VCaP (cell line): ENCODE results near the gene GRIK4.

Experiments used
- H3K27ac ChIP-seq: fragments of 450-650 bp; 2 replicates; pipeline ENCODE4 v1.5.1; 2017
- CTCF ChIP-seq: fragments of 450-650 bp; conservative IDR thresholded peaks from 2 replicates; pipeline ENCODE4 v1.5.1; 2017; ENCODE audit warnings: mild to moderate bottlenecking, moderate library complexity

Gene GRIK4

DNA sequence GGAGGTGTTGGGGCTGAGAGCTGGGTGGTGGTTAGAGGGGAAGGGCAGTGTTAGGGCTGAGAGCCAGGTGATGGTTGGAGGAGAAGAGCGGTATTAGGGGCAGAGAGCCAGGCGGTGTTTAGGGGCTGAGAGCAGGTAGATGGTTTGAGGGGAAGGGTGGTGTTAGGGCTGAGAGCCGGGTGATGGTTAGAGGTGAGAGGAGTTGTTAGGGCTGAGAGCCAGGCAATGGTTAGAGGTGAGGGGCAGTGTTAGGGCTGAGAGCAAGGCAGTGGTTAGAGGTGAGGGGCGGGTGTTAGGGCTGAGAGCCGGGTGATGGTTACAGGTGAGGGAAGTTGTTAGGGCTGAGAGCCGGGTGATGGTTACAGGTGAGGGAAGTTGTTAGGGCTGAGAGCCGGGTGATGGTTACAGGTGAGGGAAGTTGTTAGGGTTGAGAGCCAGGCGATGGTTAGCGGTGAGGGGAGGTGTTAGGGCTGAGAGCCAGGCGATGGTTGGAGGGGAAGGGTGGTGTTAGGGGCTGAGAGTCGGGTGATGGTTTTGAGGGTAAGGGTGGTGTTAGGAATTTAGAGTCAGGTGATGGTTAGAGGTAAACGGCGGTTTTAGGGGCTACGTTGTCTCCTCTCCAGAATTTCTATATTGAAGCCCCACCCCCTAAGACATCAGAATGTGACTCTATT lies 282.4 kb downstream of the GRIK4 start:
- no peak for TF ChIP-seq CTCF

DNA sequence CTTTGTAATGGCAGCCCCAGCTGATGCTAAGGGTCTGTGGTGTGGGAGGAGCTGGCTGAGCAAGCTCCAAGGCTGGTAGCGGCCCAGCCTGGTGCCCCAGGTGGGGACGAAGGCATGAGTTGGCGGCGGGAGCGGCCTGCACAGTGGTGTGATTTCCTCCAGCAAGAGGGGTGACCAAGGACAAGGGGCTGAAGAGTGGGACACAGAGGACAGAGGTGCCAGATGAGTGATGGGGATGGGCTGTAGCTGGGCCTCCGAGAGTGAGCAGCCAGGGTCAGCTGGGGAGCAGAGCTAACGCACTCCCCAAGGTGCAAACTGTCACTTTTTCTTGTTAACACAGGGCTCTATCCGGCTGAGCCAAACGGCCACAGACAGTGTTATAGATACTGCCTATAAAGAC lies 283.2 kb downstream of the GRIK4 start:
- H3K27ac ChIP-seq, result no peak overlapping the region
- no peak for TF ChIP-seq CTCF

More for the DNA sequence above, 282.4 kb downstream of the GRIK4 start:
- no peak overlapping the region for H3K27ac ChIP-seq

GRCh38 chr11:120795185-120795584 lies 283.6 kb downstream of the GRIK4 start:
- no peak for TF ChIP-seq CTCF
- H3K27ac ChIP-seq, result no peak overlapping the region

DNA sequence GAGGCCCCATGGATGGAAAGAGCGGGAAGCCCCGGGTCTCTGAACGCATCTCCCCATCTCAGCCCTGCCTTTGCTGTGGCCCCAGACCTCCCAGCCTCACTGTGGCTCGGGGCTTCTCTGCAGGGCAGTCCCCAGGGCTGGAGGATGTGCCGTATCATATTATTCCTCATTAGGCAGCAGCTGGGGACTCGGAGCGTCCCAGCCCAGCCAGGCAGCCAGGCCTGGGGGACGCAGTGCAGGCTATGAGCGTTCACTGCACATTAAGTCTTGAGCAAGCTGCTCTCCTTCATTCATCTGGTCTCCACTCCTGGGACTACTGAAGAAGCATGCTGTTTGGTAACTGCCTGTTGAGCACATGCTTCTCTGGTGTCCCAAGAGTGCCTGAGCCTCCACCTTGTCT lies 285.6 kb downstream of the GRIK4 start:
- no peak overlapping the region for H3K27ac ChIP-seq
- no peak for TF ChIP-seq CTCF

- no peak for TF ChIP-seq CTCF
- H3K27ac ChIP-seq, result no peak overlapping the region
Observed at GRCh38 chr11:120798854-120799253, 287.3 kb downstream of the GRIK4 start.

GRCh38 chr11:120800206-120800605 lies 288.7 kb downstream of the GRIK4 start:
- no peak for TF ChIP-seq CTCF
- H3K27ac ChIP-seq, result no peak overlapping the region

DNA sequence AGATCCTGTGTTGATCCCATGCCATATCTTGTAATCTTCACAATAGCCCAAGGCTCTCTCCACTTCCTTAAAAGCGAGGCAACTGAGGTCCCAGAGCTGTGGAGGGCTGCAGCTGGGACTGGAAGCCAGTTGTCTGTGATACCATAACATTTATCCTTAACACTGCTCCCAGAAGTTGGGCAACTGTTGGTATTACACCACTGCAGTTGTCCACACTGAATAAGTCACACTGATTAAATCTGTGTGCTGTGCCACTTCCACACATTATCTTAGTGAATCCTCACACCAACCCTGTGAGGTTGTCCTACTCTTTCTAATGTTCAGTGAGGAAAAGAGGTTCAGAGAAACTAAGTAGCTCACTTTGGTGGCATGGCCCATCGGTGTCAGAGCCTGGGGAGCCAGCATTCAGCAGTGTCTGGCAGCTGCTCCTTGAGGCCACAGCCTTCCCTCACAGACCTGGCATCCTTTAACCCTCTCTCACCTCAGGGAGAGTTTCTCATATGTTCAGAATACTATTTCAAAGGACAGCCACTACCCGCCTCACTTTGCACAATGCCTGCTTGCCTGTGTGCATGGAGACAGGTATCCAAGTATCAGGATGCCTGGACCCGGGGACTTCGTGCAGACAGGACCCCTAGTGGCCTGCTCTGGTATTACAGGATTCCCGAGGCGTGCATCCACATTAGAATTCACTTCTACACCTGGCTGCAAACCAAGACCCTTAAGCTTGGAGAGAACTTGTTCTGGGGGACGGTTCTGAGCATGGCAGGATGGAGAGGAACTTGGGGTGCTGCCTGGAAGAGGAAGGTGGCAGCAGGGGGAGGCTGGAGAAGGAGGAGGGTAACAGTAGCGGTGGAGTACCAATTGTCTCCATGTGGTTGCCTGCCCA lies 290.5 kb downstream of the GRIK4 start:
- no peak overlapping the region for H3K27ac ChIP-seq
- peak; percentile 95 for TF ChIP-seq CTCF
